SJCRH30 (cell line): Measurements from ENCODE around the gene PSMC3IP. TPM values are rescaled to one million over a fixed set of nuclear protein-coding genes. Genes with fewer than 3 reads are reported as not detected.
"Not testable (repeated sequence)": the region's sequence is repeated elsewhere in the genome, so short reads cannot be mapped to it uniquely, and the experiment has no call there.

Source experiments
- DNase-seq, 2 experiments: peaks; one replicate each; pipeline ENCODE4 v3.0.0-alpha.2; 2015 to 2020
- H3K27ac ChIP-seq: fragments of 250-450 bp; sonication (Bioruptor Pico); 2 replicates; pipeline ENCODE4 v1.5.1; 2020; ENCODE audit warnings: mild to moderate bottlenecking, moderate library complexity
- H3K27me3 ChIP-seq: fragments of 250-450 bp; sonication (Bioruptor Pico); 2 replicates; pipeline ENCODE4 v1.5.1; 2020; ENCODE audit warnings: mild to moderate bottlenecking, moderate library complexity
- H3K36me3 ChIP-seq: fragments of 250-450 bp; sonication (Bioruptor Pico); 2 replicates; pipeline ENCODE4 v1.5.1; 2020; ENCODE audit warnings: mild to moderate bottlenecking, moderate library complexity
- H3K4me1 ChIP-seq: fragments of 250-450 bp; sonication (Bioruptor Pico); 2 replicates; pipeline ENCODE4 v1.5.1; 2020; ENCODE audit warnings: mild to moderate bottlenecking, moderate library complexity
- H3K4me3 ChIP-seq: fragments of 250-450 bp; sonication (Bioruptor Pico); 2 replicates; pipeline ENCODE4 v1.5.1; 2020; ENCODE audit warnings: mild to moderate bottlenecking, moderate library complexity
- H3K9me3 ChIP-seq: fragments of 250-450 bp; sonication (Bioruptor Pico); replicated peaks from 2 replicates; pipeline ENCODE4 v1.5.1; 2020; ENCODE audit warnings: mild to moderate bottlenecking, moderate library complexity
- total RNA-seq: library from RNA; depleted of rRNA; stranded (reverse); fragments of >200 nt; shearing (Covaris generic); gene quantifications from 2 replicates; pipeline ENCODE4 v1.2.3, GENCODE V29; 2014; rRNA removed

The PSMC3IP gene
- total RNA-seq: 23.8 and 29.7 TPM in 2 replicates

- Histone ChIP-seq H3K27ac (peak within 1 kb of the TSS; percentile 52), H3K36me3 (peaks cover 29% of the 10 kb centered on the region), H3K4me1 (no peaks in the 10 kb centered on the region; the same call in 1 of the 2 replicates), H3K9me3 (no peaks in the 10 kb centered on the region), H3K27me3 (no peaks in the 10 kb centered on the region), H3K4me3 (peak within 1 kb of the TSS; percentile 66)
- peak; percentile 95 for DNase-seq
Measured at GRCh38 chr17:42577532-42578281, at the start of gene PSMC3IP. PSMC3IP (minus strand) TSS chr17:42577729; CDS start chr17:42577686, 43 bp downstream.

- no peaks in the 10 kb centered on the region for H3K27me3 ChIP-seq
- H3K27ac ChIP-seq: no peak overlapping the region
- H3K9me3 ChIP-seq: no peaks in the 10 kb centered on the region
- H3K4me1 ChIP-seq: peaks cover 10% of the 10 kb centered on the region
- H3K36me3 ChIP-seq: no peaks in the 10 kb centered on the region
- H3K4me3 ChIP-seq: no peak overlapping the region
- DNase-seq: peak; percentile 33 to 49
Measured at GRCh38 chr17:42623732-42624596, 46.4 kb upstream of the PSMC3IP start.

- no peak overlapping the region for H3K27ac ChIP-seq
- H3K4me3 ChIP-seq: no peak overlapping the region
- no peaks in the 10 kb centered on the region for H3K36me3 ChIP-seq
- H3K4me1 ChIP-seq: peaks cover 15% of the 10 kb centered on the region
- no peak for DNase-seq
- H3K9me3 ChIP-seq: no peaks in the 10 kb centered on the region
- H3K27me3 ChIP-seq: no peaks in the 10 kb centered on the region
Measured at GRCh38 chr17:42623271-42623670, 45.7 kb upstream of the PSMC3IP start.

- H3K9me3 ChIP-seq, DNase-seq, H3K27ac ChIP-seq, H3K36me3 ChIP-seq, H3K4me3 ChIP-seq, H3K27me3 ChIP-seq: not testable (repeated sequence)
- H3K4me1 ChIP-seq: peaks cover 22% of the 10 kb centered on the region
Measured at GRCh38 chr17:42621987-42622386, 44.5 kb upstream of the PSMC3IP start.

GRCh38 chr17:42618442-42619150 lies 41.1 kb upstream of the PSMC3IP start:
- H3K4me3 ChIP-seq: no peak overlapping the region
- H3K27ac ChIP-seq: peak overlapping the region; percentile 43
- peaks cover 13% of the 10 kb centered on the region for H3K36me3 ChIP-seq
- no peaks in the 10 kb centered on the region for H3K9me3 ChIP-seq
- peak; percentile 87 to 95 for DNase-seq
- H3K27me3 ChIP-seq: no peaks in the 10 kb centered on the region
- H3K4me1 ChIP-seq: peaks cover 16% of the 10 kb centered on the region

- H3K4me1 ChIP-seq: peaks cover 16% of the 10 kb centered on the region
- DNase-seq: peak; percentile 16 to 47
Measured at GRCh38 chr17:42617956-42618431, 40.5 kb upstream of the PSMC3IP start.

GRCh38 chr17:42613699-42614295 lies 36.3 kb upstream of the PSMC3IP start:
- H3K36me3 ChIP-seq: peaks cover 25% of the 10 kb centered on the region
- no peak for DNase-seq
- no peaks in the 10 kb centered on the region for H3K27me3 ChIP-seq
- no peak overlapping the region for H3K4me3 ChIP-seq
- H3K9me3 ChIP-seq: no peaks in the 10 kb centered on the region
- no peak overlapping the region for H3K27ac ChIP-seq
- H3K4me1 ChIP-seq: peaks cover 17% of the 10 kb centered on the region

More at GRCh38 chr17:42617956-42618431, 40.5 kb upstream of the PSMC3IP start:
- Histone ChIP-seq H3K36me3 (peaks cover 14% of the 10 kb centered on the region), H3K27ac (peak overlapping the region; percentile 43; the same call in 1 of the 2 replicates), H3K4me3 (no peak overlapping the region), H3K27me3 (no peaks in the 10 kb centered on the region), H3K9me3 (no peaks in the 10 kb centered on the region)

GRCh38 chr17:42612013-42612412 lies 34.5 kb upstream of the PSMC3IP start:
- Histone ChIP-seq H3K27me3 (no peaks in the 10 kb centered on the region), H3K9me3 (no peaks in the 10 kb centered on the region), H3K27ac (no peak overlapping the region), H3K4me3 (no peak overlapping the region), H3K36me3 (peaks cover 25% of the 10 kb centered on the region), H3K4me1 (peaks cover 6% of the 10 kb centered on the region; the same call in 1 of the 2 replicates)
- no peak for DNase-seq

GRCh38 chr17:42609814-42610801 lies 32.6 kb upstream of the PSMC3IP start:
- H3K4me3 ChIP-seq: peak overlapping the region; percentile 77
- not testable (repeated sequence) for H3K27me3 ChIP-seq, H3K4me1 ChIP-seq, H3K9me3 ChIP-seq
- peak overlapping the region; percentile 75 for H3K27ac ChIP-seq
- DNase-seq: peak; percentile 79 to 81
- peaks cover 19% of the 10 kb centered on the region for H3K36me3 ChIP-seq

- H3K4me1 ChIP-seq: peaks cover 6% of the 10 kb centered on the region; the same call in 1 of the 2 replicates
- H3K9me3 ChIP-seq: no peaks in the 10 kb centered on the region
- peak within 1 kb of the TSS; percentile 75 for H3K27ac ChIP-seq
- H3K27me3 ChIP-seq: no peaks in the 10 kb centered on the region
- peaks cover 13% of the 10 kb centered on the region for H3K36me3 ChIP-seq
- peak; percentile 99 for DNase-seq
- H3K4me3 ChIP-seq: peak within 1 kb of the TSS; percentile 77
Measured at GRCh38 chr17:42609182-42609813, 31.8 kb upstream of the PSMC3IP start, which contains the start of the genes RETREG3 and TUBG1. RETREG3 (minus strand) TSS chr17:42609374; CDS start chr17:42609324, 50 bp downstream. TUBG1 (plus strand) TSS chr17:42609683; CDS start chr17:42609738, 55 bp downstream.

GRCh38 chr17:42608305-42609181 lies 31.0 kb upstream of the PSMC3IP start:
- no peaks in the 10 kb centered on the region for H3K9me3 ChIP-seq
- no peak for DNase-seq
- H3K4me1 ChIP-seq: peaks cover 6% of the 10 kb centered on the region; the same call in 1 of the 2 replicates
- H3K27me3 ChIP-seq: no peaks in the 10 kb centered on the region
- peak overlapping the region; percentile 42 for H3K27ac ChIP-seq
- H3K4me3 ChIP-seq: peak overlapping the region; percentile 77
- H3K36me3 ChIP-seq: peaks cover 13% of the 10 kb centered on the region

- no peaks in the 10 kb centered on the region for H3K9me3 ChIP-seq
- H3K27ac ChIP-seq: no peak overlapping the region
- H3K27me3 ChIP-seq: no peaks in the 10 kb centered on the region
- peak overlapping the region; percentile 77 for H3K4me3 ChIP-seq
- H3K36me3 ChIP-seq: peaks cover 9% of the 10 kb centered on the region
- peaks cover 6% of the 10 kb centered on the region; the same call in 1 of the 2 replicates for H3K4me1 ChIP-seq
- DNase-seq: no peak
Measured at GRCh38 chr17:42607769-42608168, 30.2 kb upstream of the PSMC3IP start.
